Liver (tissue), 9 donors: Measurements from ENCODE around the gene CDT1. TPM values are rescaled to one million over a fixed set of nuclear protein-coding genes. Genes with fewer than 3 reads are reported as not detected.

Source experiments
- DNase-seq: peaks from one replicate; pipeline ENCODE4 v3.0.0-alpha.2; 2017; ENCODE audit warnings: low spot score
- H3K27ac ChIP-seq, 2 donors: one replicate each; pipeline ENCODE4 v1.7.0; 2013; ENCODE audit warnings: inconsistent platforms in 2 of 2, low read length in 2 of 2, control low read depth in 1 of 2, low read depth in 1 of 2, mild to moderate bottlenecking in 1 of 2
- H3K27me3 ChIP-seq, 4 donors: one replicate each; pipeline versions ENCODE4 v1.6.1 to v1.7.0; 2013; ENCODE audit warnings: low read length in 3 of 4, inconsistent platforms in 1 of 4, mild to moderate bottlenecking in 1 of 4, moderate library complexity in 1 of 4; ENCODE audit not compliant: control insufficient read depth in 4 of 4, insufficient read depth in 4 of 4
- H3K36me3 ChIP-seq, 4 donors: one replicate each; pipeline versions ENCODE4 v1.6.1 to v1.7.0; 2013; ENCODE audit warnings: low read length in 3 of 4, mild to moderate bottlenecking in 3 of 4, low read depth in 1 of 4, moderate library complexity in 1 of 4; ENCODE audit not compliant: control insufficient read depth in 4 of 4, insufficient read depth in 3 of 4
- H3K4me1 ChIP-seq, 4 donors: one replicate each; pipeline versions ENCODE4 v1.6.1 to v1.7.0; 2013; ENCODE audit warnings: low read length in 3 of 4, mild to moderate bottlenecking in 3 of 4, moderate library complexity in 1 of 4; ENCODE audit not compliant: control insufficient read depth in 4 of 4, insufficient read depth in 4 of 4
- H3K4me3 ChIP-seq, 3 donors: one replicate each; pipeline versions ENCODE4 v1.6.1 to v1.7.0; 2013; ENCODE audit warnings: low read length in 3 of 3, control low read depth in 1 of 3, low read depth in 1 of 3, mild to moderate bottlenecking in 1 of 3
- H3K9ac ChIP-seq, 2 donors: one replicate each; pipeline ENCODE4 v1.7.0; 2013; ENCODE audit warnings: low read length in 2 of 2, mild to moderate bottlenecking in 2 of 2, moderate library complexity in 2 of 2, control low read depth in 1 of 2, low read depth in 1 of 2
- H3K9me3 ChIP-seq, 4 donors: one replicate each; pipeline versions ENCODE4 v1.6.1 to v1.7.0; 2013; ENCODE audit warnings: low read length in 3 of 4; ENCODE audit not compliant: control insufficient read depth in 4 of 4
- CTCF ChIP-seq: fragments of 150-350 bp; IDR thresholded peaks from 2 replicates; pipeline ENCODE4 v1.5.1; 2017; ENCODE audit warnings: improper control_type of control experiment, low read depth, low read length; ENCODE audit not compliant: missing input control
- EGR1 ChIP-seq, 2 donors: IDR thresholded peaks; 2 replicates each; pipeline ENCODE4 v1.6.1; 2016 to 2018; ENCODE audit warnings: antibody characterized with exemption in 2 of 2, low read depth in 2 of 2
- FOXA1 ChIP-seq: IDR thresholded peaks from 2 replicates; pipeline ENCODE4 v1.6.1; 2016; ENCODE audit warnings: antibody characterized with exemption
- FOXA2 ChIP-seq: IDR thresholded peaks from 2 replicates; pipeline ENCODE4 v1.6.1; 2016; ENCODE audit warnings: antibody characterized with exemption
- GABPA ChIP-seq, 2 donors: IDR thresholded peaks in 1 of 2; conservative IDR thresholded peaks in 1 of 2; 2 replicates each; pipeline ENCODE4 v1.6.1; 2016; ENCODE audit warnings: antibody characterized with exemption in 2 of 2, mild to moderate bottlenecking in 1 of 2, moderate library complexity in 1 of 2
- HNF4A ChIP-seq, 2 donors: conservative IDR thresholded peaks; 2 replicates each; pipeline ENCODE4 v1.6.1; 2016; ENCODE audit warnings: antibody characterized with exemption in 2 of 2, mild to moderate bottlenecking in 2 of 2
- HNF4G ChIP-seq: IDR thresholded peaks from 2 replicates; pipeline ENCODE4 v1.6.1; 2016; ENCODE audit warnings: antibody characterized with exemption
- JUND ChIP-seq, 2 donors: IDR thresholded peaks; 2 replicates each; pipeline ENCODE4 v1.6.1; 2016; ENCODE audit warnings: antibody characterized with exemption in 2 of 2
- NR2F2 ChIP-seq: IDR thresholded peaks from 2 replicates; pipeline ENCODE4 v1.6.1; 2016; ENCODE audit warnings: antibody characterized with exemption
- RAD21 ChIP-seq, 2 donors: IDR thresholded peaks; 2 replicates each; pipeline ENCODE4 v1.6.1; 2016; ENCODE audit warnings: antibody characterized with exemption in 2 of 2, mild to moderate bottlenecking in 2 of 2
- RXRA ChIP-seq, 2 donors: IDR thresholded peaks; 2 replicates each; pipeline ENCODE4 v1.6.1; 2017 to 2018; ENCODE audit warnings: antibody characterized with exemption in 2 of 2, mild to moderate bottlenecking in 1 of 2
- SP1 ChIP-seq: IDR thresholded peaks from 2 replicates; pipeline ENCODE4 v1.6.1; 2018; ENCODE audit warnings: antibody characterized with exemption, mild to moderate bottlenecking
- TAF1 ChIP-seq: conservative IDR thresholded peaks from 2 replicates; pipeline ENCODE4 v1.6.1; 2016; ENCODE audit warnings: antibody characterized with exemption, mild to moderate bottlenecking
- YY1 ChIP-seq: IDR thresholded peaks from 2 replicates; pipeline ENCODE4 v1.6.1; 2016; ENCODE audit warnings: antibody characterized with exemption, mild to moderate bottlenecking
- ZBTB33 ChIP-seq: IDR thresholded peaks from 2 replicates; pipeline ENCODE4 v1.6.1; 2016; ENCODE audit warnings: antibody characterized with exemption
- WGBS: extraction: QIAGEN DNeasy Blood & Tissue Kit; methylation state at CpG from one replicate; pipeline ENCODE4 v1.1.7; 2013; 5-methylcytosine and 5-hydroxymethylcytosine counted together
- polyA plus RNA-seq, 2 donors: library from polyadenylated mRNA; stranded (reverse) in 1 of 2; unstranded in 1 of 2; fragments of 200-250 nt in 1 of 2; fragments of >200 nt in 1 of 2; fragmentation: Nextera tagmentation in 1 of 2; extraction: Ambion mirVana in 1 of 2; gene quantifications; one replicate each; pipeline versions ENCODE4 v1.2.1 to v1.2.3, GENCODE V29; 2013 to 2015
- total RNA-seq, 2 donors: library from RNA; depleted of rRNA; stranded (reverse); fragments of >200 nt; gene quantifications; one replicate each; pipeline ENCODE4 v1.2.3, GENCODE V29; 2014
- TF ChIP-seq, protein P1 (sequence below): IDR thresholded peaks from 2 replicates; pipeline ENCODE4 v1.6.1; 2016; ENCODE audit warnings: antibody characterized with exemption, mild to moderate bottlenecking
- TF ChIP-seq, protein P2 (sequence below): IDR thresholded peaks from 2 replicates; pipeline ENCODE4 v1.6.1; 2016; ENCODE audit warnings: antibody characterized with exemption
- donor health status: healthy.
- donor health status: healthy.
- donor health status: healthy.
- donor health status: healthy.
- donor health status: healthy.

The CDT1 gene
- total and polyA plus RNA-seq, 4 donors: 0.08 to 37.6 (median 0.93) TPM

GRCh38 chr16:88839745-88840599 is 36.4 kb downstream of the CDT1 start (continued):
- TF ChIP-seq, protein P1, sequence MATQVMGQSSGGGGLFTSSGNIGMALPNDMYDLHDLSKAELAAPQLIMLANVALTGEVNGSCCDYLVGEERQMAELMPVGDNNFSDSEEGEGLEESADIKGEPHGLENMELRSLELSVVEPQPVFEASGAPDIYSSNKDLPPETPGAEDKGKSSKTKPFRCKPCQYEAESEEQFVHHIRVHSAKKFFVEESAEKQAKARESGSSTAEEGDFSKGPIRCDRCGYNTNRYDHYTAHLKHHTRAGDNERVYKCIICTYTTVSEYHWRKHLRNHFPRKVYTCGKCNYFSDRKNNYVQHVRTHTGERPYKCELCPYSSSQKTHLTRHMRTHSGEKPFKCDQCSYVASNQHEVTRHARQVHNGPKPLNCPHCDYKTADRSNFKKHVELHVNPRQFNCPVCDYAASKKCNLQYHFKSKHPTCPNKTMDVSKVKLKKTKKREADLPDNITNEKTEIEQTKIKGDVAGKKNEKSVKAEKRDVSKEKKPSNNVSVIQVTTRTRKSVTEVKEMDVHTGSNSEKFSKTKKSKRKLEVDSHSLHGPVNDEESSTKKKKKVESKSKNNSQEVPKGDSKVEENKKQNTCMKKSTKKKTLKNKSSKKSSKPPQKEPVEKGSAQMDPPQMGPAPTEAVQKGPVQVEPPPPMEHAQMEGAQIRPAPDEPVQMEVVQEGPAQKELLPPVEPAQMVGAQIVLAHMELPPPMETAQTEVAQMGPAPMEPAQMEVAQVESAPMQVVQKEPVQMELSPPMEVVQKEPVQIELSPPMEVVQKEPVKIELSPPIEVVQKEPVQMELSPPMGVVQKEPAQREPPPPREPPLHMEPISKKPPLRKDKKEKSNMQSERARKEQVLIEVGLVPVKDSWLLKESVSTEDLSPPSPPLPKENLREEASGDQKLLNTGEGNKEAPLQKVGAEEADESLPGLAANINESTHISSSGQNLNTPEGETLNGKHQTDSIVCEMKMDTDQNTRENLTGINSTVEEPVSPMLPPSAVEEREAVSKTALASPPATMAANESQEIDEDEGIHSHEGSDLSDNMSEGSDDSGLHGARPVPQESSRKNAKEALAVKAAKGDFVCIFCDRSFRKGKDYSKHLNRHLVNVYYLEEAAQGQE: no peak
- TF ChIP-seq JUND (IDR thresholded peaks at IDR 0.05): no peak

- H3K9ac ChIP-seq: no peak overlapping the region
- H3K36me3 ChIP-seq: peaks cover 0 to 26% (median 5%) of the 10 kb centered on the region in 4 donors
These were observed 37.1 kb downstream of the CDT1 start for GRCh38 chr16:88840600-88841215.

More at GRCh38 chr16:88840600-88841215, 37.1 kb downstream of the CDT1 start:
- DNase-seq: no peak
- Histone ChIP-seq H3K27me3 (no peaks in the 10 kb centered on the region), H3K9me3 (no peaks in the 10 kb centered on the region), H3K4me1 (no peaks in the 10 kb centered on the region), H3K4me3 (no peak overlapping the region), H3K27ac (no peak overlapping the region)
- WGBS: 94% methylated on average over 30 of the region's 30 CpGs
- TF ChIP-seq EGR1 (IDR thresholded peaks at IDR 0.05; ENCODE audit: low read depth in 2 of 2): no peak
- TF ChIP-seq RXRA (IDR thresholded peaks at IDR 0.05): no peak
- TF ChIP-seq HNF4A (conservative IDR thresholded peaks at IDR 0.05): no peak
- TF ChIP-seq GABPA (IDR thresholded peaks at IDR 0.05 in 1 of 2, conservative IDR thresholded peaks at IDR 0.05 in 1 of 2): no peak
- TF ChIP-seq, protein P2, sequence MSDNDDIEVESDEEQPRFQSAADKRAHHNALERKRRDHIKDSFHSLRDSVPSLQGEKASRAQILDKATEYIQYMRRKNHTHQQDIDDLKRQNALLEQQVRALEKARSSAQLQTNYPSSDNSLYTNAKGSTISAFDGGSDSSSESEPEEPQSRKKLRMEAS: no peak
- no peak for TF ChIP-seq SP1
- no peak for TF ChIP-seq HNF4G
- TF ChIP-seq CTCF: no peak
- TF ChIP-seq TAF1: no peak
- no peak for TF ChIP-seq RAD21 (IDR thresholded peaks at IDR 0.05)
- no peak for TF ChIP-seq FOXA1
- no peak for TF ChIP-seq FOXA2
- TF ChIP-seq, protein P1: no peak
- TF ChIP-seq ZBTB33: no peak
- no peak for TF ChIP-seq NR2F2
- TF ChIP-seq YY1: no peak
- TF ChIP-seq JUND (IDR thresholded peaks at IDR 0.05): no peak
